Left ventricle myocardium inferior (tissue), 1 donor: ENCODE measurements around the gene NFKBIB. TPM values are rescaled to one million over a fixed set of nuclear protein-coding genes. Genes with fewer than 3 reads are reported as not detected.
A peak's percentile ranks its signal among the peaks of the same experiment; 100 is the strongest.

ENCODE experiments used
- DNase-seq: peaks from one replicate; pipeline ENCODE4 v3.0.0-alpha.2; 2020
- H3K27ac ChIP-seq: fragments of 200-600 bp; replicated peaks from 2 replicates; pipeline ENCODE4 v1.8.0; 2021
- H3K27me3 ChIP-seq: fragments of 200-600 bp; 2 replicates; pipeline ENCODE4 v1.8.0; 2021; ENCODE audit warnings: low read depth
- H3K36me3 ChIP-seq: fragments of 200-600 bp; 2 replicates; pipeline ENCODE4 v1.8.0; 2021
- H3K4me1 ChIP-seq: fragments of 200-600 bp; 2 replicates; pipeline ENCODE4 v1.8.0; 2021
- H3K4me3 ChIP-seq: fragments of 200-600 bp; 2 replicates; pipeline ENCODE4 v1.8.0; 2021; ENCODE audit warnings: mild to moderate bottlenecking, moderate library complexity
- H3K9me3 ChIP-seq: fragments of 200-600 bp; replicated peaks from 2 replicates; pipeline ENCODE4 v1.8.0; 2021
- CTCF ChIP-seq: fragments of 200-600 bp; IDR thresholded peaks from 2 replicates; pipeline ENCODE4 v1.8.0; 2021; ENCODE audit warnings: antibody characterized with exemption, mild to moderate bottlenecking, borderline replicate concordance
- intact Hi-C: fragments of 100-400 bp; cut with micrococcal nuclease; formaldehyde crosslinking; loops from one replicate; pipeline ENCODE4 v1.11.0; 2022
- total RNA-seq: library from RNA; stranded (reverse); fragmentation: NEBNext Ultra II Directional; extraction: Animal tissue kit (Norgen Biotek cat#: 25700); gene quantifications from one replicate; pipeline ENCODE4 v1.2.1, GENCODE V29; 2021
- donor health status: DM: no; HTN: yes; CAD: no; lungs with severe emphysema.

The NFKBIB gene
- total RNA-seq, 1 donor from 2014 or later: 18.4 TPM

GRCh38 chr19:38862321-38863059 lies 37.3 kb upstream of the NFKBIB start:
- no peak for DNase-seq
- peak overlapping the region; percentile 83 for H3K27ac ChIP-seq
- no peaks in the 10 kb centered on the region for H3K36me3 ChIP-seq
- H3K4me3 ChIP-seq: no peak overlapping the region
- intact Hi-C loops: no loop called here
- H3K27me3 ChIP-seq: no peaks in the 10 kb centered on the region
- TF ChIP-seq CTCF: no peak
- H3K4me1 ChIP-seq: peaks cover 30% of the 10 kb centered on the region
- H3K9me3 ChIP-seq: no peaks in the 10 kb centered on the region

- no peak overlapping the region for H3K4me3 ChIP-seq
- no peaks in the 10 kb centered on the region for H3K9me3 ChIP-seq
- intact Hi-C loops: no loop called here
- H3K27ac ChIP-seq: no peak overlapping the region
- DNase-seq: no peak
- no peaks in the 10 kb centered on the region for H3K27me3 ChIP-seq
- no peak for TF ChIP-seq CTCF
- H3K36me3 ChIP-seq: no peaks in the 10 kb centered on the region
- peaks cover 42% of the 10 kb centered on the region for H3K4me1 ChIP-seq
These were observed 32.5 kb upstream of the NFKBIB start for GRCh38 chr19:38867171-38867780.

GRCh38 chr19:38868551-38868950 lies 31.2 kb upstream of the NFKBIB start:
- Histone ChIP-seq H3K27me3 (no peaks in the 10 kb centered on the region), H3K4me1 (peaks cover 30% of the 10 kb centered on the region), H3K4me3 (no peak overlapping the region), H3K36me3 (no peaks in the 10 kb centered on the region), H3K9me3 (no peaks in the 10 kb centered on the region), H3K27ac (no peak overlapping the region)
- intact Hi-C loops: no loop called here
- DNase-seq: no peak
- TF ChIP-seq CTCF: no peak

DNA sequence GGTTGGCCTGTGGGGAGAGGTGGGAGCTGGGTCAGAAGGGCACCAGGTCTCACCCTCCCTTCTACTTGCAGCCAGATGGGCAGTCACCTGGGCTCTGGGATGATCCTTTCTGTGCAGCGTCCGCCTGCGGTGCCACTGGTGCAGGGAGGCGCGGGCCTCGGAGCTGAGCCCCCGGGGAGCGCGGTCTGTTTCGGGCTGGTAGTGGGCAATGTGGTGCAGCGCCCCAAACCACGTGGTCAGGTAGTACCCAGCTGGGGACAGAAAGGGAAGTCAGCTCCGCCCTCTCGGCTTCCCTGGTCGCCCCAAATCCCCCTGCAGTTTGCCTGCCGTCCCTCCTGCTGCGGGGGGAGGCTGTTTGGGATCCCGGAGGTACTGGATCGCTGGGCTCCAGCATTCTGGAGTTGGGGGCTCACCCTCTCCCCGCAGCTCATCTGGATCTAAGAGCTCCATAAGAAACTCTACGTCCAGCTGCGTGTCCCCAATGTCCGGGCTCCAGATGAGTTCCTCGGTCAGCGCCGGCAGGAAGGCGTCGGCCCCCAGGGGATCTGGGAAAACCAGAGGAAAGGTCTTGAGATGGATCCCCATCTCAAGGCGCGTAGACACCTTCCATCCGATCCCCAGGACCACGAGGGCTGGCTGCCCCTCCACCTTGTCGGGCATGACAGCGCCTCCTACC lies 30.5 kb upstream of the NFKBIB start:
- no peaks in the 10 kb centered on the region for H3K27me3 ChIP-seq
- no peaks in the 10 kb centered on the region for H3K9me3 ChIP-seq
- peak overlapping the region; percentile 70 for H3K27ac ChIP-seq
- peak overlapping the region; percentile 69 for H3K4me3 ChIP-seq
- DNase-seq: no peak
- H3K36me3 ChIP-seq: no peaks in the 10 kb centered on the region
- intact Hi-C loops: no loop called here
- peaks cover 26% of the 10 kb centered on the region for H3K4me1 ChIP-seq
- no peak for TF ChIP-seq CTCF

DNA sequence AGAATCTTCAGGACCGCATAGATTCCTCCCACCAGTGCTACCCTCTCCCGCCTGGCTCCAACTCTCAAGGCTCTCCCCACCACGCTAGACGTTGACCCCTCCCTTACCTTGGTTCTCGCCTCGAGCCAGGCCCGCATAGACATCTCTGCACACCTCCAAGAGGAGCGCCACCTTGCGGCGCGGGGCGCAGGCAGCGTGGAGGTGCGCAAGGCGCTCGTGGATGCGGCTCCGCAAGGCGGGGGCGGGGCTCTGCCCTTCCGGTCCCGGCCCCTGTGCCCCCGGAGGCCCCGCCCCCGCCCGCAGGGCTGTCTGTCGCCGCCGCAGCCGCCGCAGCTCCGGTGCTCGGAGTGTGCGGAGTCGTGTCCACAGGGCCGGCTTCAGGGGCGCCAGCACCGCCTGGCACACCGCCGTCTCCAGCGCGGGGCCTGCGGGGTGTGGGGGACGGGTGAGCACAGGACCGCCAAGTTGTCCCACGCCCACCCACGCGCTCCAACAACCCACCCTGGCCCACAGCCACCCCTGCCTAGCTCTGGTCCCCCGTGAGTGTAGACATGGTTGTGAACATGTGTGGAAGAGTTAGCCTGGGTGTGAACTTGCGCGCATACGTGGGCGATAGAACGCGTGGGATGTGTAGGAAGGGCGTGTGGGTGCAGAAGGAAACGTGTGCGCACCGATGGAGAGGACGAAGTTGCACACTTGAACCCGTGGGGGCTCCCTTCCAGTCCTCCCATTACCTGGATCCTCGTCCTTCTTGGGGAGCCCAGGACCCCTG lies 29.7 kb upstream of the NFKBIB start:
- peaks cover 20% of the 10 kb centered on the region for H3K4me1 ChIP-seq
- H3K27me3 ChIP-seq: no peaks in the 10 kb centered on the region
- intact Hi-C loops: no loop called here
- DNase-seq: peak; percentile 89
- peak overlapping the region; percentile 70 for H3K27ac ChIP-seq
- TF ChIP-seq CTCF: peak; percentile 89
- no peaks in the 10 kb centered on the region for H3K9me3 ChIP-seq
- no peaks in the 10 kb centered on the region for H3K36me3 ChIP-seq
- H3K4me3 ChIP-seq: peak overlapping the region; percentile 69
